Measurements from ENCODE around the gene IRF3.
"Not testable (repeated sequence)": the region's sequence is repeated elsewhere in the genome, so short reads cannot be mapped to it uniquely, and the experiment has no call there.

IRF3 gene

DNA sequence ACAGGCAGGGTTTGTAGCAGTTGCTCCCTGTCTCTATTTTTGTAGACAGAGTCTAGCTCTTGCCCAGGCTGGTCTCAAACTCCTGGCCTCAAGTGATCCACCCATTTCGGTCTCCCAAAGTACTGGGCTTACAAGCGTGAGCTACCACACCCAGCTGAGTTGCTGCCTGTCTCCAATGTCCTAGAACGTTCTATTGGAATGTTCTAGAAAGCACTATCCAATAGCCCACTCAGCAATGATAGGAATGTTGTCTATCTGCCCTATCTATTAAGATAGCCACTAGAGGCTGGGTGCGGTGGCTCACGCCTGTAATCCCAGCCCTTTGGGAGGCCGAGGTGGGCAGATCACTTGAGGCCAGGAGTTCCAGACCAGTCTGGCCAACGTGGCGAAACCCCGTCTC is 32.4 kb downstream of the IRF3 start:
- peak overlapping the region in 1 of 21 experiments; percentile 26 for H3K27ac ChIP-seq
- not testable (repeated sequence) for H3K4me3 ChIP-seq

DNA sequence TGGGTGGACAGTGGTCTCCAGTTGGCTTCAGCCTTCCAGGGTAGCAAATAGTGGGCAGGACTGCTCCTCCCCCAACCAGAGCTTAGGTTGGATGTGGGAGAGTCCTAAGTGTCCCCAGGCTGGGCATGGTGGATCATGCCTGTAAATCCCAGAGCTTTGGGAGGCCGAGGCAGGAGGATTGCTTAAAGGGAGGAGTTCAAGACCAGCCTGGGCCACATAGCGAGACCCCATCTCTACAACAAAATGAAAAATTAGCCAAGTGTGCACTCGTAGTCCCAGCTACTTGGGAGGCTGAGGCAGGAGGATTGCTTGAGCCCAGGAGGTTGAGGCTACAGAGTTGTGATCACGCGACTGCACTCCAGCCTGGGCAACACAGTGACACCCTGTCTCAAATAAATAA is 33.1 kb downstream of the IRF3 start:
- no peak overlapping the region for H3K27ac ChIP-seq
- no peak overlapping the region for H3K4me3 ChIP-seq

DNA sequence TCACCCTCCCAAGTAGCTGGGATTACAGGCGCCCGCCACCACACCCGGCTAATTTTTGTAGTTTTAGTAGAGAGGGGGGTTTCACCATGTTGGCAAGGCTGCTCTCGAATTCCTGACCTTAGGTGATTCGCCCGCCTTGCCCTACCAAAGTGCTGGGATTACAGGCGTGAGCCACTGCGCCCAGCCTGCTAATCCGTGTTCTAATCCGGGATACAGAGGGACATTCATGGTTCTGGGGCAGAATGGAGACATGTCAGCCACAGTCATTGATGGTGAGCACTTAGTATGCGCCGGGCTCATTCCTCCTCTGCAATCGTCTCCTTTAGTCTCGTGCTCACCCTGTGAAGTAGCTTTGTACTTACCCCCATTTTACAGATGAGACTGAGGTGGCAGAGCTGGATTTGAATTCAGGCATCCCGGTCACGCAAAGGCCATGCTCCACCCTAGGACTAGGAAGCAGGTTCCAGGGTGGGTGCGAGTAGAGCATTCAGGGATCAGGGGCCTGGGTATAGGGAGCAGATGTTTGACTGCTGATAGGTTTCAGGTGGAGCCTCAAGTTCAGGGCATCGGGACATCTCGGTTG is 34.0 kb downstream of the IRF3 start:
- H3K4me3 ChIP-seq, result no peak overlapping the region
- no peak overlapping the region for H3K27ac ChIP-seq

DNA sequence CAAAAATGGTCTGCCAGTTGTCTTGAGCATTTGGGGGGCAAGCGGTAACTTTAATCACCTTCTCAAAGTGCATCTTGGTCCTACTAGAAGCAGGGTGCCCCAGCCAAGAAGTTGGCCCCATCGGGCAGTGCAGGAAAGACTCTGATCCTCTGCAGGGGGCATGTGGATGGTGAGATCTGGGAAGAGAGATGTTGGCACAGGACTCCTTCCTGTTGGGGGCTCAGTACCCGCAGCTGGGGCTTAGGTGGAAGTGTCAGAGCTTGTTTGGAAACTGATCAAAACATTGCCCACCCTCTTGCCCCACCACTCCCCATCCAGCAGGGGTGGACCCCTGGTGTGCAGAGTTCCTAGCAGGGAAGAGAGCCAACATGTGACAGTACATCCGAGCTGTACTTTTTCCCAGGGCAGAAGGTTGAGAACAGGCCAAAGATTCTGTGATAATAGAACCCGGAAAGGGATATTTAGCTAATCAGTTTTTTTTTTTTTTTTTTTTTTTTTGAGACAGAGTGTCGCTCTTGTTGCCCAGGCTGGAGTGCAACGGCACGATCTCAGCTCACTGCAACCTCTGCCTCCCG is 34.6 kb downstream of the IRF3 start:
- no peak overlapping the region for H3K4me3 ChIP-seq
- H3K27ac ChIP-seq, result peak overlapping the region in 3 of 21 experiments; percentile 35 to 47 (median 38)

DNA sequence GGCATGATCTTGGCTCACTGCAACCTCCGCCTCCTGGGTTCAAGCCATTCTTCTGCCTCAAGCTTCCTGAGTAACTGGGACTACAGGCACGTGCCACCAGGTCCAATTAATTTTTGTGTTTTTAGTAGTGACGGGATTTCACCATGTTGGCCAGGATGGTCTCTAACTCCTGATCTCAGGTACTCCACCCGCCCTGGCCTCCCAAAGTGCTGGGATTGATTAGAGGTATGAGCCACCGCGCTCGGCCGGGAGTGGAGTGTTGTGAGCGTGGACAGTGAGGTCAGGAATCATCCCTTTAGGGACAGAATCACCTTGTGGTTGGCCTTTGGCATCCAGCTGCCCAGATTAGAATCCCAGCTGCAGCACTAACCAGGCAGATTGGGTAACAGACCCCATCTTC is 36.0 kb downstream of the IRF3 start:
- Histone ChIP-seq H3K4me3 (no peak overlapping the region), H3K27ac (no peak overlapping the region)

DNA sequence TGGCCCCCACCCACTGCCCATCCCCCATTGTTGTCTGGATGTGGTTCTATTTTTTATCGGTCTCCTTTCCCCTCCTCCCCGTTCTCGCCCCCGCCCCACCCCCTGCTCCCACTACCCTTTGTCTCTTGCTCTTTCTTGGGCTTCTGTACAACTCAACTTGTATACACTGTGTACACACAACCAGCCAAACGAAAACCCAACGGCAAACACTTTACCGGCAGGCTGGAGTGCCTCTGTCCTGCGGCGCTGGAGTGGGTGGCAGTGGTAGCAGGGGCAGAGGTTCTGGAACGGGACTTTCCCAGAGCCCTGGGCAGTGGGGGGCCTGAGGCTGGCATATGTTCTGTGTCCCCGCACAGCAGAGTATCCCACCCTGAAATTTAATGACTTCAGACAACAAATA is 39.4 kb downstream of the IRF3 start:
- H3K27ac ChIP-seq, result no peak overlapping the region

DNA sequence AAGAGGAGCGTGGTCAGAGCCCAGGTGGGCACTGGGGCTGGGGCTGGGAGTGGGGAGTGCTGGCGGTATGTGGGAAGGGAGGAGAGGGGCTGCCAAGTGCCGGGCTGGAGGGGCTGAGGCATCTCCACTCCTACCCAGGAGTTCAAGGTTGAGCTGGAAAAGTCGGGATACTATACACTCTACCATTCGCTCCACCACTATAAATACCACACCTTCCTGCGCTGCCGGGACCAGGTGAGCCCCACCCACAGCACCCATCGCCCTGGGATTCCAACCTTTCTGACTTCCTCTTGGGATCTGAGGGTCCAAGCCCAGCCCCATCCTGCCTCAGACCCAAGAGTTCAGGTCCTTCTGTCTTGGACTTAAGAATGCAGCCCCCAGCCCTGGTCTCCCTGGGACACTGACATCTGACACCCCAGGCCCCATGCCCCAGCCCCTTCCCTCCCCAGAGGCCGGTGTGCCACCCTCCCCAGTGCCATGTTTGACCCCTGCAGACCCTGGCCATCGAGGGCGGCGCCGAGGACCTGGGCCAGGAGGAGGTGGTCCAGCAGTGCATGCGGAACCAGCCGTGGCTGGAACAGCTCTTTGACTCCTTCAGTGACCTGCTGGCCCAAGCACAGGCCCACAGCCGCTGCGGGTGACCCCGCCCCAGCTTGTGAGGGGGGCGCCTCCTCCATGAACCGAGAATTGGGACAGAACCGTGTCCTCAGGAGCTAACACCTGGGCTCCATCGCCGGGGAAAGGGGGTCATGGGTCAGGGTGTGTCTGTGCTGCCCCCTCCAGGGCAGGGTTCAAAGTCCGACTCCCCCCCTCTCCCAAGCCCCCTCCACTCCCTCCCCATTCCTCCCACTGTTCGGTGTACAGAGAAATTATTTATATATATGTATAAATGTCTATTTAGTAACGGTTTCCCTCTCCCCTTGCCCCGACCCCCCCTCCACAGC is 40.4 kb downstream of the IRF3 start:
- H3K27ac ChIP-seq, result no peak overlapping the region
- no peak overlapping the region for H3K4me3 ChIP-seq

More for the DNA sequence above, 39.4 kb downstream of the IRF3 start:
- no peak overlapping the region for H3K4me3 ChIP-seq

DNA sequence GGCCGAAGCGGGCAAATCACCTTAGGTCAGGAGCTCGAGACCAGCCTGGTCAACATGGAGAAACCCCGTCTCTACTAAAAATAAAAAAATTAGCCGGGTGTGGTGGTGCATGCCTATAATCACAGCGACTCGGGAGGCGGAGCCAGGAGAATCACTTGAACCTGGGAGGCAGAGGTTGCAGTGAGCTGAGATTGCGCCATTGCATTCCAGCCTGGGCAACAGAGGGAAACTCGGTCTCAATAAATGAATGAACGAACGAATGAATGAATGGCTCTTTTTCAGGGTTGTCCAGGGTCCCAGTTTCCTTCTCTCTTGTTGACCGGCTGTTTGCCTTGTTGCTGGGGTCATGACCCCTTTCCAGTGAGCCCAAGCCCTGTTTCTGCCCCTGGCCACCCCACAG is 47.8 kb downstream of the IRF3 start:
- H3K4me3 ChIP-seq, H3K27ac ChIP-seq: not testable (repeated sequence)

DNA sequence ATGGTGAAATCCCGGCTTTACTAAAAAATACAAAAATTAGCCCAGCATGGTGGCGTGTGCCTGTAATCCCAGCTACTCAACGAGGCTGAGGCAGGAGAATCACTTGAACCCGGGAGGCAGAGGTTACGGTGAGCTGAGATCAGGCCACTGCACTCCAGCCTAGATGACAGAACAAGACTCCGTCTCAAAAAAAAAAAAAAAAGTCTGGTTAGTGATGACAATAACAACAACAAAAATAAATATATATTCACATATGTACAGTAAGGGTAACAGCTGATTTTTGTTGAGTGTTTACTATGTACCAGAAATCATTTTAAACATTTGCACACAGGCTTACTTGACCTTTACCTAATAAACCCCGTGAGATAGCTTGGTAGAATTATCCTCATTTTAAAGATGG is 48.7 kb downstream of the IRF3 start:
- H3K27ac ChIP-seq, result no peak overlapping the region
- H3K4me3 ChIP-seq, result no peak overlapping the region

DNA sequence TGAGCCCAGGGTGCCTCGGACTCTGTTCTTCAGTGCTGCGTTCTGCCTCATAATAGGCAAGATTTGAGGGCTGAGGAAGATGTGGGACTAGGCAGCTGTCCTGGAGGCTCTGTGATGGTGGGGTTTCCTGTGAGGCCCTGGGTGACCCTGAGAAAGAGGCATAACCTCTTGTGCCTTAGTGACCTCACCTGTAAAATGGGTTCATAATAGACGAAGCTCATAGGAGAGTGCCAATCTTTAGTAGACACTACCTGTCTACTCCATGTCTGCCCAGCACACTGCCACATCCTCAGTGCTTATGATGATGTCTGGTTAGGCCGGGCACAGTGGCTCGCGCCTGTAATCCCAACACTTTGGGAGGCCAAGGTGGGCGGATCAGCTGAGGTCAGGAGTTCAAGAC is 49.1 kb downstream of the IRF3 start:
- Histone ChIP-seq H3K4me3 (no peak overlapping the region), H3K27ac (no peak overlapping the region)

DNA sequence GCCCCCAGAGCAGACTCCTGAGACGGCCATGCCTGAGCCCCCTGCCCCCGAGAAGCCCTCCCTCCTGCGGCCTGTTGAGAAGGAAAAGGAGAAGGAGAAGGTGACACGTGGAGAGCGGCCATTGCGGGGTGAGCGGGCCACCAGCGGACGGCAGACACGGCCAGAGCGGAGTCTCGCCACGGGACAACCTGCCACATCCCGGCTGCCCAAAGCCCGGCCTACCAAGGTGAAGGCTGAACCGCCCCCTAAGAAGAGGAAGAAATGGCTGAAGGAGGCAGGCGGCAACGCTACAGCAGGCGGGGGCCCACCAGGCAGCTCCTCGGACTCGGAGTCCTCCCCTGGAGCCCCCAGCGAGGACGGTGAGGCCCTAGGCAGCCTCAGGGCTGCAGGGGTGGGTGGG is 49.8 kb downstream of the IRF3 start:
- Histone ChIP-seq H3K27ac (no peak overlapping the region), H3K4me3 (no peak overlapping the region)

DNA sequence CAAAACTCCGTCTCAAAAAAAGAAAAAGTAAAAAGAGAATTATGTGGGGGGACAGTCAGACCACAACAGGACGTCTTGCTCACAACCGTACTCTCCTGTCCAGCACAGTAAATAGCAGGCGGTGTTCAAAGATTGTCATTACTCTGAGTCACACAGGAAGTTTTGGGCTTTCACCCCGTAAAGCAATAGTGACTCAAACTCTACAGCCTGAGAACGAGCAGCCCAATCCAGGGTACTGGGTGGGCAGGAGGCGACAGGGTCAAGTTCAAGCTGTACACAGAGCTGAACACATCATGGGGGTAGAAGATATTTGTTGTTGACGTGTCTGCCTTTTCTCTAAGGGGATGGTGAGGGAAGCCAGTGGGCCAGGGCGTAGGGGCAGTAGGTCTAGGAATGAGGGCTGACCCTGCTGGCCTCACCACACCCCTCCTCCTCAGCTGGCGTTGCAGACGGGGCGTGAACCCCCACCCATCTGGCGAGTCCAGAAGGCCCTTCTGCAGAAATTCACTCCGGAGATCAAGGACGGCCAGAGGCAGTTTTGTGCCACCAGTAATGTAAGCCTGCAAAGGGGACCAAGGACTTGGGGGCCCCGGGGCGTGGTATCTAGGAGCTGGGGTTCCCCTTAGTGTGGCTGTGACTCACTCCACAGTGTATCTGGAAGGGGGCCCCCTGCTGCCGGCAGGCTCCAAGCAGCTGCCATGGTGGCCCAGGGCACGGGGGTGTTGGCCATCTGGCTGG is 51.4 kb downstream of the IRF3 start:
- Histone ChIP-seq H3K27ac (peak overlapping the region in 8 of 21 experiments; percentile 5 to 66 (median 18)), H3K4me3 (no peak overlapping the region)

DNA sequence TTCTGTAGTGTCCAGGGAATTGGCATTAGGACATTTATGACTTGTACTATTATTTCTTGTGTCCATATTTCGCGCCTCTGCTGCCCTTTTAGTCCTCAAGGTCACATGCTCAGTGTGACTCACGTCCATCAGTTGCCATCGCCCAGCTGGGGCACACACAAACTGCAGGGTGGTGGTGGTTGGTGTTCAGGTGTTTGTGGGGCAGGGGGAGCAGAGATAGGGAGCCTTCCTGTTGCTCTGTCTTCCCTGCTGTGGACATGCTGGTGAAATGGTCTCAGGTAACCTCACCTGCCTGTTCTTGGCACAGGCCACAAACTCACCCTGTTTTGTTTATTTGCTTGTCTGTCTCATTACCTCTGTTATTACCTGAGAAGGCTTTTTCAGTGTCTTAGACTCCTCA is 52.3 kb downstream of the IRF3 start:
- H3K27ac ChIP-seq, result peak overlapping the region in 5 of 21 experiments; percentile 10 to 17 (median 15)
- H3K4me3 ChIP-seq, result no peak overlapping the region
